ES-I3 (cell line): ENCODE data around the gene ORM2.
"Not testable (repeated sequence)": the region's sequence is repeated elsewhere in the genome, so short reads cannot be mapped to it uniquely, and the experiment has no call there.

Source experiments
- H3K36me3 ChIP-seq: 2 replicates; pipeline ENCODE4 v1.6.1; 2013; ENCODE audit warnings: mild to moderate bottlenecking, low read length, control low read depth, moderate library complexity; ENCODE audit not compliant: insufficient read depth
- H3K4me1 ChIP-seq: 2 replicates; pipeline ENCODE4 v1.6.1; 2013; ENCODE audit warnings: mild to moderate bottlenecking, control low read depth, low read length; ENCODE audit not compliant: insufficient read depth
- H3K9ac ChIP-seq: 2 replicates; pipeline ENCODE4 v1.6.1; 2013; ENCODE audit warnings: low read depth, mild to moderate bottlenecking, low read length, moderate library complexity
- H3K9me3 ChIP-seq: 2 replicates; pipeline ENCODE4 v1.6.1; 2013; ENCODE audit warnings: mild to moderate bottlenecking, low read length, moderate library complexity; ENCODE audit not compliant: control insufficient read depth, insufficient read depth

ORM2 gene

DNA sequence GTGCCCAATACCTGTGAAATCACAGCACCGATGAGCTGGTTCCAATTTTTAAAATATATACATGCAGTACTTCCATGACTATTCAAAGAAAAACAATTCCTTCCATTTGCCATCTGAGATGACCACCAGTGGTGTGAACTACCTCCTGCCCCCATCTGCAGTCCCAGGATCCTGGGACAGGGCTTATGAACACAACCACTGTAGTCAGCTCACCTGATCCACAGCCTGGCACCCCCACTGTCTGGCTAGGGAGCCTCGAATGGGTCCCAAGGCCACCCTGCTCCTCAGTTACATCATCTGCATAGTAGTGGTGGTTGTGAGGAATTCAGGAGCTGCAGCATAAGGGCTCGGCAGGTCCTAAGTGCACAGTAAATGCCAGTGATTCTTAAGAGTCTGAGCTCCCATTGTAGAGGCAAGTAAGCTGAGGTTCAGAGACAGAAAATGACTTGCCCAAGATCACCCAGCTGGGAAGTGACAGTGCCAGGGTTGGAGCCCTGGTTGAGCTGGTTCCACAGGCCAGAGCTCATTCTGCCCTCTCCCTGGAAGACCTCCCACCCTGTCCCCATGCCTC, 3.9 kb upstream of the ORM2 start:
- H3K9ac ChIP-seq, H3K36me3 ChIP-seq, H3K9me3 ChIP-seq, H3K4me1 ChIP-seq: not testable (repeated sequence)

DNA sequence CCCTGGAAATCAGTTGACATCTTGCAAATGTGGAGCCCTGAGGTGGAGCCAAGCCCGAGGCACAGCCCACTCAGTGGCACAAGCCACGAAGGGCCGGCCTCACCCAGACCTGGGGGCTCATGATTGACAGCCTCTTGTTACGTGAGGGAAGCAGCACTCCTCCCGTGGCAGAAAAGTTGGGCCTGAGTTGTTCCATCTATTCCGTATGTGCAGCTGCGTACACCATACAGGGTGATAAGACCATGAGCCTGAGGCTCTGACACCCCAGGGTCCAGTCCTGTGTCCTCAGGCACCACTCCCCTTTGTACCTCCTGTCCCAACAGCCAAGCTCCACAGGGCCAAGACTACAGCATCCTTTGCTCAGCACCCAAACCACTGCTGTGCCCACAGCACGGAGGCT, 1.9 kb upstream of the ORM2 start:
- Histone ChIP-seq H3K36me3 (no peaks in the 10 kb centered on the region), H3K4me1 (no peaks in the 10 kb centered on the region), H3K9me3 (no peaks in the 10 kb centered on the region), H3K9ac (no peak overlapping the region)

DNA sequence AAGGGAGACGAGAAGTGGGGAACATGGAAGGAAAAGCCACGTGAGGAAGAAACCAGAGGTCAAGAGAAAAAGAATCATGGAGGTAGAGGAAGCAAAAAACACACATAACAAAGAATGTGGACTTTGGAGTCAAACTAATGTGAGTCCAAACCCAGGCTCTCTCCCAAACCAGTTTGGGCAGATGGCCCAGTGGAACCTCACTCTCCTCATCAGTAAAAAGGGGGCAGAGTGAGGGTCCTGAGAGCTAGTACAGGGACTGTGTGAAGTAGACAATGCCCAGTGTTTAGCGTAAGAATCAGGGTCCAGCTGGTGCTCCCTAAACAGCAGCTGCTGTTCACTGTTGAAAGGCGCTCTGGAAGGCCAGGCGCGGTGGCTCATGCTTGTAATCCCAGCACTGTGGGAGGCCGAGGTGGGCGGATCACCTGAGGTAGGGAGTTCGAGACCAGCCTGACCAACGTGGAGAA, 1.3 kb upstream of the ORM2 start:
- H3K36me3 ChIP-seq, H3K4me1 ChIP-seq, H3K9me3 ChIP-seq, H3K9ac ChIP-seq: not testable (repeated sequence)

DNA sequence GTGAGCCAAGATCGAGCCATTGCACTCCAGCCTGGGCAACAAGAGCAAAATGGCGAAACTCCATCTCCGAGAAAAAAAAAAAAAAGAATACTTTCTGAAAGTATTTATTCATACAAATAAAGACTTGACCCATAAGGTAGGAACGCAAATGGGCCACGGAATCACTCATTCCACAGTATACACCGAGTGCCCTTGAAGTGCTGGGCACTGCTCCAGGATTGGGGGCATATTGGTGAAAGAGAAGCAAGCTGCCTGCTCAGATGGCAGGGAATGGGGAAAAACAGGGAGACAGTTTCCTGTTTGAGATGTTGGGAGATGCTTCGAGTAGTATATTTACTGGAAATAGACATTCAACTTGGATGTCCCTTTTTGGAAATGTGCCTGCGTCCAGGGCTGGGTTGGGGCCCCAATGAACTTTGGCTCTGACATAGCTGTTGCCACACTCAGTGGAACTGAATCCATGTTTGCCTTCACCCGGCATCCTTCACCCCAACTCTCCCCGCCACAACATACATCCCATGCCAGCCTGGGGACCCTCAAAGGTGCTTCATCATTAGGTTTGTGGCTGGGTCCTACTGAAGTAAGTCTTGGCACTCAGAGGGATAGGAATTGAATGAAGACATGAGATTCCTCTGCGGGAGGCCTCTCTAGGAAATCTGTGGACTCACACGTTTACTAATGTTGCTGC, 588 bp upstream of the ORM2 start:
- H3K36me3 ChIP-seq, H3K4me1 ChIP-seq, H3K9me3 ChIP-seq, H3K9ac ChIP-seq: not testable (repeated sequence)

DNA sequence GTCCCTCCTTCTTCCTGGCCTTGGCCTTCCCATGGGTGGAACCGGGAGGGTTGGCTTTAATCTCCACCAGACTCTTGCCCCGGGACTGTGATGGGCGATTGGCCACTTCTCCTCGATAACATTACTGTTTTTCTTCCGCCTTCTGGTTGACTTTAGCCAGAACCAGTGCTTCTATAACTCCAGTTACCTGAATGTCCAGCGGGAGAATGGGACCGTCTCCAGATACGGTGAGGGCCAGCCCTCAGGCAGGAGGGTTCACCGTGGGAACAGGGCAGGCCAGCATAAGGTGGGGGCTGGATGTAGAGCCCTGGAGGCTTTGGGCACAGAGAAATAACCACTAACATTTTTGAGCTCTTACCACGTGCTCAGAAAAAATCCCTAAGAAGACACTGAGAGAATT, 967 bp downstream of the ORM2 start:
- Histone ChIP-seq H3K9me3 (no peaks in the 10 kb centered on the region), H3K36me3 (peaks cover 7% of the 10 kb centered on the region; the same call in 1 of the 2 replicates), H3K9ac (no peak overlapping the region), H3K4me1 (no peaks in the 10 kb centered on the region)

DNA sequence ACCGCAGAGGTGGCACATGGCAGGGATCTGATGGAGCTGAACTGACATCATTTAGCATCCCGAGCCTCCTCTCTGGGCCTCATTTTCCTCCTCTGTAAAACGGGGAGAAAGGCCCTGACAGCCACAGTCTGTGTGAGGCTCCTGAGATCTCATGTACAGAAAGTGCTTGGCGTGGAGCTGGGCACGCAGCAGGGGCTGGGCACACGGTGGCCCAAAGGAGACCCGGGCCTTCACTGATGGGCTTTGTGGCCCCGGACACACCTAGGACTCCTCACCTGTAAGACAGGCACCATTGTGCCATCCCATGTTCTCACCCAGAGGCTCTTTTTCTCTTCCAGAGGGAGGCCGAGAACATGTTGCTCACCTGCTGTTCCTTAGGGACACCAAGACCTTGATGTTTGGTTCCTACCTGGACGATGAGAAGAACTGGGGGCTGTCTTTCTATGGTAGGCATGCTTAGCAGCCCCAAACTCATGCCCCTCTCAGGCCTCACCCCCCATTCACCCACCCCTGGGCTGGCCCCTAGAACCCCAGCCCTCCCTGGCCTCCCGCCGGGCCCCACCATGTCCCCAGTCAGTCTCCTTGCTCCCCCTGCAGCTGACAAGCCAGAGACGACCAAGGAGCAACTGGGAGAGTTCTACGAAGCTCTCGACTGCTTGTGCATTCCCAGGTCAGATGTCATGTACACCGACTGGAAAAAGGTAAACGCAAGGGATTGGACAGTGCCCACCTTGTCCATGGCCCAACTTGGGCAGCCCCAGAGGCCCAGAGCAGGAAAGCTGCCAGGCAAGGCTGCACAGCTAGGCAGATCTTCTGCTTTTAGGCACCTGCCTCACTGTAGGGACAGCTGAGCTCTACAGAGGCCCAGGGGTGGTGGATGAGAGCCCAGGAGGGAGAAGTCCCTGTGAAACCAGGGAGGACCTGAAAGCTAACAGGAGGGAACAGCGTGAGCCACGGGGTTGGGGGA, 1.8 kb downstream of the ORM2 start:
- H3K4me1 ChIP-seq, H3K9me3 ChIP-seq, H3K36me3 ChIP-seq, H3K9ac ChIP-seq: not testable (repeated sequence)

DNA sequence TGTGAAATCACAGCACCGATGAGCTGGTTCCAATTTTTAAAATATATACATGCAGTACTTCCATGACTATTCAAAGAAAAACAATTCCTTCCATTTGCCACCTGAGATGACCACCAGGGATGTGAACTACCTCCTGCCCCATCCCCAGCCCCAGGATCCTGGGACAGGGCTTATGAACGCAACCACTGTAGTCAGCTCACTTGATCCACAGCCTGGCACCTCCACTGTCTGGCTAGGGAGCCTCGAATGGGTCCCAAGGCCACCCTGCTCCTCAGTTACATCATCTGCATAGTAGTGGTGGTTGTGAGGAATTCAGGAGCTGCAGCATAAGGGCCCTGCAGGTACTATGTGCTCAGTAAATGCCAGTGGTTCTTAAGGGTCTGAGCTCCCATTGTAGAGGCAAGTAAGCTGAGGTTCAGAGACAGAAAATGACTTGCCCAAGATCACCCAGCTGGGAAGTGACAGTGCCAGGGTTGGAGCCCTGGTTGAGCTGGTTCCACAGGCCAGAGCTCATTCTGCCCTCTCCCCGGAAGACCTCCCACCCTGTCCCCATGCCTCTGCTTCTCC, 2.9 kb downstream of the ORM2 start:
- not testable (repeated sequence) for H3K36me3 ChIP-seq, H3K4me1 ChIP-seq, H3K9ac ChIP-seq

DNA sequence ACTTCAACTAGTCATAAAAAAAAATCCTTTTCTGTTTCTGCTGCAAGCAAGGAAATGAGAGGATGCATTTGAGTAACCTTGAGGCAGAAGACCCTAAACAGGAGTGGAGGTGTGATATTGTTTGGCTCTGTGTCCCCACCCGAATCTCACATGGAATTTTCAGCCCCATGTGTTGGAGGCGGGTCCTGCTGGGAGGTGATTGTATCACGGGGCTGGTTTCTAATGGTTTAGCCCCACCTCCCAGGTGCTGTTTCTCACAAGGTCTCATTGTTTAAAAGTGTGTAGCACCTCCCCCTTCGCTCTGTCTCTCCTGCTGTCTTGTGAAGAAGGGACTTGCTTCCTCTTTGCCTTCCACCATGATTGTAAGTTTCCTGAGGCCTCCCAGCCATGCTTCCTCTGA, 4.0 kb downstream of the ORM2 start:
- H3K9me3 ChIP-seq, H3K9ac ChIP-seq, H3K36me3 ChIP-seq, H3K4me1 ChIP-seq: not testable (repeated sequence)

More for the DNA sequence above, 2.9 kb downstream of the ORM2 start:
- not testable (repeated sequence) for H3K9me3 ChIP-seq

DNA sequence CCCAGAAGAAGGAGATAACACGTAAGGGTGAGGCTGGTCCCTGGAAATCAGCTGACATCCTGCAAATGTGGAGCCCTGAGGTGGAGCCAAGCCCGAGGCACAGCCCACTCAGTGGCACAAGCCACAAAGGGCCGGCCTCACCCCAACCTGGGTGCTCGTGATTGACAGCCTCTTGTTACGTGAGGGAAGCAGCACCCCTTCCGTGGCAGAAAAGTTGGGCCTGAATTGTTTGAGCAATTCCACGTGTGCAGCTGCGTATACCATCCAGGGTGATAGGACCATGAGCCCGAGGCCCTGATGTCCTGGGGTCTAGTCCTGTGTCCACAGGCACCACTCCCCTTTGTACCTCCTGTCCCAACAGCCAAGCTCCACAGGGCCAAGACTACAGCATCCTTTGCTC, 4.8 kb downstream of the ORM2 start:
- no peaks in the 10 kb centered on the region for H3K4me1 ChIP-seq
- peaks cover 7% of the 10 kb centered on the region; the same call in 1 of the 2 replicates for H3K36me3 ChIP-seq
- H3K9me3 ChIP-seq: no peaks in the 10 kb centered on the region
- H3K9ac ChIP-seq: no peak overlapping the region

DNA sequence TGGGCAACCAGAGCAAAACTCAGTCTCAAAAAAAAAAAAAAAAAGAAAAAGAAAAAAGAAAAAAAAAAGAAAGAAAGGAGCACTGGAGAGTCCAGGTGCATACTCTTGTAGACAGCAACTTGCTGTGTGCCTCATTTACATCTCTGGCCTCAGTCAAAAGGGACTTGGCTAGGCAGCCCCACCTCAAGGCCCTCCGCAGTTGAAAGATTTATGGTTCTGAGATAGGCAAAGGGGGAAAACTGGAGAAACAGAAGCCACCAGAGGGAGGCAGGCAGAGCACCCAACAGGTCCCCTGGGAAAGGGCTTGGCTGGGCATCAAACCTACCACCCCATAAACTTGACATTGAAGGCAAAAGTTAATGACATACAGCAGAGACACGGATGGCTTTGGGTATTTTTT, 6.1 kb downstream of the ORM2 start:
- Histone ChIP-seq H3K9ac (no peak overlapping the region), H3K9me3 (no peaks in the 10 kb centered on the region), H3K36me3 (peaks cover 14% of the 10 kb centered on the region; the same call in 1 of the 2 replicates), H3K4me1 (no peaks in the 10 kb centered on the region)

DNA sequence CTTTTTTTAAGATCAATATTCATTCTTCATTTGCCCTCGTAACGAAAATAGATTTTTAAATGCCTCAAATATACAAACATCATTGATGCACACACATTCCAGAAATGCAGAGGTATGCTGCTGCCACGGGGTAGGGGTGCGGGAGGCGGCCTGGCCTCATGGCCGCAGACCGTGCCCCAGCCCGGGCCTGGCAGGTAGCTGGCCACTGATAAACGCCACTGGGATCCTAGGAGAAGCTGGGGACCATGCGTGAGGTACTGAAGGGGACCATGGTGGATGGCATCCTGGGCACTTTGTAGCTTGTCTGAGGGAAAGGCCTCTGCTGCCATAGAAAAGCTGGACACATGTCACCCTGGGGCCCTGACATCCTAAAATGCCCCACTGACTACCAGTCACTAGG, 6.5 kb downstream of the ORM2 start:
- peaks cover 16% of the 10 kb centered on the region; the same call in 1 of the 2 replicates for H3K36me3 ChIP-seq
- H3K9ac ChIP-seq: no peak overlapping the region
- no peaks in the 10 kb centered on the region for H3K9me3 ChIP-seq
- H3K4me1 ChIP-seq: no peaks in the 10 kb centered on the region

DNA sequence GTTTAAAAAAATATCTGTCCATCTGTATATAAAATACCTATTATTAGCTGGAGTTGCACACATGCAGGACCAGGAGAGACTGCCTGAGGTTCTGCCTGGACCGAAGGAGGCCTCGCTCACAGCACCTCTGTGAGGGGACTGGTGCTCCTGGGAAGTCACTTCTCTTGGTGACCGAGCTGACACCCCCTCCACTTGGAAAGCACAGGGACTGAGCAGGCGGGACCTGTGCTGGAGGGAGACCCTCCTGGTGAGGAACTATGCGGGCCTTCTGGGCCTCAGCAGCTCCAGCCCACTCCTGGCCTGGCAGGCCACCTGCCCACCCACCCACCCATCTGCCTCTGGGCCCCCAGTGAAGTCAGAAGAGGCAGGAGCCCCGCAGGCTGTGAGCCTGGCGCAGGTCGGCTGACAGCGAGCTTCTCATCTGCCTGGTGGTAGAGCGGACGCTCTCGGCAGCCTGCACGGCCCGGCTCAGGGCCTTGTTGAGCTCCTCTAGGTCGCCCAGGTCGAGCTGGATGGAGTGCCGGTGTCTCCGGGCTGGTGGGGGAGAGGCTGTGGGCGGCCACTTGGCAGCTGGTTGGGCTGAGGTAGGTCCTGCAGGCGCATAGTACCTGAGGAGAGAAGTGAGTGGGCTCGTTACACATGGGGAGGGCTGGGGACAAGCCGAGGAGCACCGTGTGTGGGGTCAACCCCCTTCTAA, 7.2 kb downstream of the ORM2 start:
- H3K9ac ChIP-seq: no peak overlapping the region
- no peaks in the 10 kb centered on the region for H3K4me1 ChIP-seq
- H3K36me3 ChIP-seq: peaks cover 16% of the 10 kb centered on the region; the same call in 1 of the 2 replicates
- no peaks in the 10 kb centered on the region for H3K9me3 ChIP-seq

DNA sequence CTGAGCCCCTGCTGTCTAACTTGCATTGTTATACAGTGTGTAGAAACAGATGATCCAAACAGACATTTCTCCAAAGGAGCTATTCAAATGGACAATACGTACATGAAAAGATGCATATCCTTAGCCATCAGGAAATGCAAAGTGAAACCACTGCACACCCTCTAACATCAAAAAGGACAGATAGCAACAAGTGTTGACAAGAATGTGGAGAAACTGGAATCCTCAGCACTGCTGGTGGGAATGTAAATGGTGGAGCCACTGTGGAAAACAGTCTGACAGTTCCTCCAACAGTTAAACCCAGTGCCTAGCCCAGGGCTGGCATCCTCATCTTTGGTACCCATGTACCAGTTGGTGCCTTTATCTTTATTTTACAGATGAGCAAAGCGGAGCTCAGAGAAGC, 8.5 kb downstream of the ORM2 start:
- H3K36me3 ChIP-seq: peaks cover 21% of the 10 kb centered on the region; the same call in 1 of the 2 replicates

More for the DNA sequence above, 8.5 kb downstream of the ORM2 start:
- no peaks in the 10 kb centered on the region for H3K9me3 ChIP-seq
- H3K9ac ChIP-seq: no peak overlapping the region
- no peaks in the 10 kb centered on the region for H3K4me1 ChIP-seq
